HL-60 (cell line): ENCODE results near the gene POFUT1.

ENCODE experiments used
- GABPA ChIP-seq: IDR thresholded peaks from 2 replicates; pipeline ENCODE4 v1.6.1; 2012; ENCODE audit warnings: low read depth
- TF ChIP-seq, protein P1 (sequence below): IDR thresholded peaks from one replicate; pipeline ENCODE4 v1.5.1; 2011; ENCODE audit warnings: low read length, control low read depth, inconsistent platforms; ENCODE audit not compliant: insufficient read depth

DNA sequence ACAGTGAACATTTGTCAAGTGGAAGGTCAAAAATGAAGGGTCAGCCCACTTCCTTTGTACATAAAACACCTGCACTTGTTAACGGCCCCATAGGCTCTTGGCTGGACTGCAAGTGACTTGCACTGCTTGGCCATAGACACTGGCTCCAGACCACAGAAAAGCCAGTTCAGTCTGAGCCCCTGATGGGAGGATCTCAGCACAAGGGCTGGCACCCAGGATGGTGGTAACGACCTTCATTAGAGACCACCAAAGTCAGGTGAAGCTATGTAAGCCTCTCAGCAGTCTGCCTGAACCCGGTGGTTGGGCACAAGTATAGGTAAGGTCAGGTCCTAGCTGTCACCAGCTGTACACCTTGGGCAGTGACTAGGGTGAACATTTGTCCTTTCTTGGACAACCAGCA lies 16.3 kb upstream of the POFUT1 start:
- TF ChIP-seq GABPA = no peak
- TF ChIP-seq, protein P1, sequence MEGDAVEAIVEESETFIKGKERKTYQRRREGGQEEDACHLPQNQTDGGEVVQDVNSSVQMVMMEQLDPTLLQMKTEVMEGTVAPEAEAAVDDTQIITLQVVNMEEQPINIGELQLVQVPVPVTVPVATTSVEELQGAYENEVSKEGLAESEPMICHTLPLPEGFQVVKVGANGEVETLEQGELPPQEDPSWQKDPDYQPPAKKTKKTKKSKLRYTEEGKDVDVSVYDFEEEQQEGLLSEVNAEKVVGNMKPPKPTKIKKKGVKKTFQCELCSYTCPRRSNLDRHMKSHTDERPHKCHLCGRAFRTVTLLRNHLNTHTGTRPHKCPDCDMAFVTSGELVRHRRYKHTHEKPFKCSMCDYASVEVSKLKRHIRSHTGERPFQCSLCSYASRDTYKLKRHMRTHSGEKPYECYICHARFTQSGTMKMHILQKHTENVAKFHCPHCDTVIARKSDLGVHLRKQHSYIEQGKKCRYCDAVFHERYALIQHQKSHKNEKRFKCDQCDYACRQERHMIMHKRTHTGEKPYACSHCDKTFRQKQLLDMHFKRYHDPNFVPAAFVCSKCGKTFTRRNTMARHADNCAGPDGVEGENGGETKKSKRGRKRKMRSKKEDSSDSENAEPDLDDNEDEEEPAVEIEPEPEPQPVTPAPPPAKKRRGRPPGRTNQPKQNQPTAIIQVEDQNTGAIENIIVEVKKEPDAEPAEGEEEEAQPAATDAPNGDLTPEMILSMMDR = no peak
